NCI-H446 (cell line): ENCODE results near the gene CDC25B.
"Not testable (repeated sequence)": the region's sequence is repeated elsewhere in the genome, so short reads cannot be mapped to it uniquely, and the experiment has no call there.

Experiments used
- DNase-seq, 2 experiments: peaks; one replicate each; lab custom pipeline; 2025; lab: John Stamatoyannopoulos, UW

The CDC25B gene

DNA sequence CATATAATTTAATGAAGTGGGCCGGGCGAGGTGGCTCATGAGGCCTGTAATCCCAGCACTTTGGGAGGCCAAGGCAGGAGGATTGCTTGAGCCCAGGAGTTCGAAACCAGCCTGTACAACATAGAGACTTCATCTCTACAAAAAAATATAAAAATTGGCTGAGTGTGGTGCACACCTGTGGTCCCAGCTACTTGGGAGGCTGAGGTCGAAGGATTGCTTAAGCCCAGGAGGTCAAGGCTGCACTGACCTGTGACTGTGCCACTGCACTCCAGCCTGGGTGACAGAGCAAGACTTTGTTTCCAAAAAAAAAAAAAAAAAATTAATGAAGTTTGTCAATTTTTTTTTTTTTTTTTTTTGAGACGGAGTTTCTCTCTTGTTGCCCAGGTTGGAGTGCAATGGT, 33.8 kb downstream of the CDC25B start:
- not testable (repeated sequence) for DNase-seq

DNA sequence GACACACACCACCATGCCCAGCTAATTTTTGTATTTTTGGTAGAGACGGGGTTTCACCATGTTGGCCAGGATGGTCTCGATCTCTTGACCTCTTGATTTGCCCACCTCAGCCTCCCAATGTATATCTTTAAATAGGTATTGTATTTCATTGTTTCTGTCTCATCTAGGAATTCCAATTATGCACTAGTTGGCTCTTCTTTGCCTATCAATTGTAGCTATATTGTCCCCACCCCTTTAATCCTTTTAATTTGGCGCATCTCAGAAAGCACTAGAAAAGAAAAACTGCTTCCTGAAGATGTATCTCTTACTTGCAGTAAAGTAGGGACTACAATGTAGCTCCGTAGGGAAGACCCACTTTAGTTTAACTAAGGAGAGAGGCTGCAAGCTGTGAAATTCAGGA, 40.0 kb downstream of the CDC25B start:
- no peak for DNase-seq

DNA sequence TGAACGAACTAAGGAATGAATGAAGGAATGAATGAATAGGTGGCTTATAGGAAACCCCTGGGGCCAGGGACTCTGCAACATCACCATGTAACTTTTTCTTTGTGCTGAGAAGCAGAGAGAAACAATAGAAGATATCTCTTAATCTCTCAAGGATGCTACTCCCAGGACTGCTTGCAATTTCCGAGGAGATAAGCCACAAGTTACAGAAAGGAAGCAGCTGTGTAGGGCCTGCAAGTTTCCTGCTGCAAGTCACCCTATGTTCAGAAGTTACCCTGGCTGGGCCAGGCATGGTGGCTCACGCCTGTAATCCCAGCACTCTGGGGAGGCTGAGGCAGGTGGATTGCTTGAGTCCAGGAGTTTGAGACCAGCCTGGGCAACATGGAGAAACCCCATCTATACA, 43.2 kb downstream of the CDC25B start:
- DNase-seq: no peak

DNA sequence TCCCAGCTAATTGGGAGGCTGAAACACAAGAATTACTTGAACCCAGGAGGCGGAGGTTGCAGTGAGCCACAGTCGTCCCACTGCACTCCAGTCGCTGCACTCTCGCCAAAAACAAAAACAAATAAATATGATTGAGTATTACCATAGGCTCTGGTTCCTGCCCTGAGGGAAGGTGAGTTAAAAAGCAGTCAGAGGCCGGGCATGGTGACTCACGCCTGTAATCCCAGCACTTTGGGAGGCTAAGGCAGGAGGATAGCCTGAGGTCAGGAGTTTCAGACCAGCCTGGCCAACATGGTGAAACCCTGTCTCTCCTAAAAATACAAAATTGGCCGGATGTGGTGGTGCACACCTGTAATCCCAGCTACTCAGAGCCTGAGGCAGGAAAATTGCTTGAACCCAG, 44.1 kb downstream of the CDC25B start:
- DNase-seq: not testable (repeated sequence)

DNA sequence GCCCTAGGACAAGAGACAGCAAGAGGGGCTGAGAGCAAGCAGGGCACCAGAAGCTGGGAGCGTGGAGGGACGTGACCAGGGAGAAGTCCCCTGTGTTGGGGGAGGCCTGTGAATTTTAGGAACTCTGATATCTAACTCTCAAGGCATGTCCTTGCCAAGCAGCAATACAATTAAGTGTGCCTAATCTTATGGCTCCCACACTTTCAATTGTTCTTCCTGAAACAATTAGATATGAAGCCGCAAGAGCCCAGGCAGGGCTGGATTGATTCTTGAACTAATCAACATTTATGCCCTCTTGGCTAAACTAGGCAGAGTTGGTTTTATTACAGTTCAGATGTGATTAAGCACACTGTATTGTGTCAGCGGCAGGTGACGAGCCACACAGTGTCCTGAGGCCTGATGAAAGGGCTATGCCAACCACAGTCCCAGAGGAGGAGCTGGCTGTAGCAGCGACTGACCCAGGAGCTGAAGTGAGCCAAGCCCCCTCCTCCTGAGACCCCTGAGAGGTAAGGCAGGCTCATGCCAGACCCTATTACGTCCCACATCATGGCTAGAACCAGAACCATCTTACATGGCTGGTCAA, 46.3 kb downstream of the CDC25B start:
- no peak for DNase-seq

DNA sequence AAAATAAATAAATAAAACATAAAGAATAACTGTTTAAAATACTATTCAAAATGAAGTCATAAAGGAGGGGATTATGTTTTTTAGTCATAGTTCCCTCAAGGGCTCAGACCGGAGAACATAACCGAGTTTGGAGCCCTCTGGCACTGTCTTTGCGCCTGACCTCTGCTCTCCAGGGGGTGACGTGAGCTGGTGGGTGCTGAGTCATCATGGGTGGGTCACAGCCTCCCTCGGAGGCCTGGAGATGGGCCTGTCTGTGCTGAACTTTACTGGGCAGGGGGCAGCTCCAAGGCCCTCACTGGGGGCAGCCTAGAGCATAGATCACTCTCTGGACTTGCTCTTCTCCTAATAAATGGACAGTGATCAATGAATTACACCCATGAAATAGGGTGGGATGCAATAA, 47.4 kb downstream of the CDC25B start:
- no peak for DNase-seq

DNA sequence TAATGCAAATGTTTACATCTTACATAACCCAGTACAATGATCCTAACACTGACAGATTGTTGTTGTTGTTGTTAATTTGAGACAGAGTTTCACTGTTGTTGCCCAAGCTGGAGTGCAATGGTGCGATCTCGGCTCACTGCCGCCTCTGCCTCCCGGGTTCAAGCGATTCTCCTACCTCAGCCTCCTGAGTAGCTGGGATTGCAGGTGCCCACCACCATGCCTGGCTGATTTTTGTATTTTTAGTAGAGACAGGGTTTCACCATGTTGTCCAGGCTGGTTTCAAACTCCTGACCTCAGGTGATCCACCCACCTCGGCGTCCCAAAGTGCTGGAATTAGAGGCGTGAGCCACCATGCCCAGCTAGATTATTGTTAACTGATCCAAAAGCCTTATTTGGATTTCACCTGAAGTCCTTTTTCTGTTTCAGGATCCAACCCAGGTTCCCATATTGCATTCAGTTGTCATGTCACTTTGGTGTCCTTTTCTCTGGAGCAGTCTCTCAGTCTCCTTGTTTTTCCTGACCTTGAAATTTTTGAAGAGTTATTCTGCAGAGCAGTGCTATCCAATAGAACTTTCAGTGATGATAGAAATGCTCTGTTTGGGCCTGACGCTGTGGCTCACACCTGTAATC, 48.0 kb downstream of the CDC25B start:
- not testable (repeated sequence) for DNase-seq

DNA sequence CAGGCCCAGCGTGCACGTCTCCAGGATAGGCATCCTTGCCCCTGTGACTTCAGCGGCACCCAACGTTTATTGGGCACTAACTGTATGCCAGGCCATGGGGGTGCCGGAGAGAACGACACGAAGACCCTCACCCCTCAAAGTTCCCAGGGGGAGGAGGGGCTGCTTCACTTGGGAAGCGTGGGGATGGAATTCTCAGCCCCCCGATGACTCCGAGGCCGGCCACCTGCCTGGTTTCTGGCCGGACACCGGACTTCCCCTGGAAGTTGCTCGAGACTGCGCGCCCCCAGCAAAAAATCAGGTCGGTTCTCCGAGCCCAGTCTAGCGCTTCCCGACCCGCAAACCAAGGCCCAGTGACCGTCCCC, 50.2 kb downstream of the CDC25B start:
- no peak for DNase-seq

DNA sequence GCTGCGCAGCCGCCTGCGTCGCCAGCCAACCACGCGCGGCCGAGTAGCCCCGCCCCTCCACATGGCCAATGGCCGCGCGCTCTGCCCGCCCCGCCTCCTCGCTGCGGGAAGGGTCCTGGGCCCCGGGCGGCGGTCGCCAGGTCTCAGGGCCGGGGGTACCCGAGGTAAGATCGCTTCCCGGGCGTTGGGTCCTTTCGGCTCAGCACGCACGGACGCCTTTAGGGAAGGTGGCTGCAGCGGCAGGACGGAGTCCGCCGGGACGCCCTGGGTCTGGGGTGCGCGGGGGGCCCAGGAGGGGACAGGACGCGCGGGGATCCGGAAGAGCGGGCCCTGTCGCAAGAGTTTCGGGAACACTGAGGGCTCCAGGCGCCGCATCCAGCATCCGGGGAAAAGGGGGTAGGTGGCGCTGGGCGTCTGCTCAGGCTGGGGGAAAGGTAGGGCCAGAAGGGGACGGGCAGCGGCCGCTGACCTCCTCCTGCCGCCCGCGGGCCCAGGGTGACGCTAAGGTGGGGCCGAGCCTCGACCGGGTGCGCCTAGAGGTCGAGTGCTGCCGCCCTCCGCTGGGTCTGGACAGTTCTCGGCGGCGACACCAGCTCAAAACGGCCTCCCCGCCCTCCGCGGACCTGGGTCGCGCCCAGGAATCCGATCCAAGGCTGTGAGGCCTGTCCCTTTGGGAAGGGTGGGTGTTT, 50.8 kb downstream of the CDC25B start, which contains the start of gene MAVS:
TSS of gene MAVS (plus strand) at position 95 of the 689 bp plus-strand sequence. CDS start 7,791 bp downstream, outside the sequence.
- DNase-seq: peak; percentile 55 to 87

DNA sequence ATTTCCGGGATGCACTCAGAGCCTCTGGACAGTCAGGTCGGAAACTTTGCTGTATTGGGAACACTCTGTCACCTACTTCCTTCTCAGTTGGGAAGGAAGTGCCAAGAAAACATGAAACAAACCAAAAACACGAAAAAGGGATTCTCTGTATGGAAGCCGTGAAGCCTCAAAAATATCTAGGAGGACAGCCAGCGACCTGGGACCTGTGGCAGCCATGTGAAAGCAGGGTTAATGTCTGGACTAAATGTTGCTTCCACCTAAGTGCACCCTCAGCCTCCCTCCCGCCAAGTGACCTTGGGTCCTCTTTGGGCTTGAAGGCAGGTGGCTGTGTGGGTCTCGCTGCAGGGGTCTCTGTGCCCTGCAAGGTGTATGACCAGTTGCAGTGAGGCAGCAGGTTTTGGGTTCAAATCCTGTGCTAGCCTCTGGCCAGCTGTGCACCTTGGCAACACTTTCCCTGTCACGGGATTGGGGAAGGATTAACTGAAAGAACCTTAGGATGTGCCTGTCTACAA, 51.4 kb downstream of the CDC25B start:
- no peak for DNase-seq

DNA sequence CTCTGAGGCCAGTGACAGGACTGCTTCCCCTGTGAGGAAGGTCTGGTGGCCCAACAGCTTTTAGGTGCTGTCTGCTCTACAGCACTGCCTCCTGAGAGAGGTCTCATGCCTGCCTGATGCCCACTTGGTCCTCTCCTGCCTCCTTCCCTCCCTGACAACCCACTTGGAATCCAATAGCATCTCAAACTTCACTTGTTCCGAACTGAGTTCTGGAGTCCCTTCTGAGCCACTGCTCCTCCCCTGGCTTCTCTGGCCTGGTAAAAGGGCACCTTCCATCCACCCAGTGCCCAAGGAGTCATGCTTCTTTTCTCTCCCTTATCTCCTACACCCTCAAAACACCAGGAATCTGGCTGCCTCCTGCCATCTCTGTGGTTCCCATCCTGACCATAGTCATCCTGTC, 52.5 kb downstream of the CDC25B start:
- no peak for DNase-seq

DNA sequence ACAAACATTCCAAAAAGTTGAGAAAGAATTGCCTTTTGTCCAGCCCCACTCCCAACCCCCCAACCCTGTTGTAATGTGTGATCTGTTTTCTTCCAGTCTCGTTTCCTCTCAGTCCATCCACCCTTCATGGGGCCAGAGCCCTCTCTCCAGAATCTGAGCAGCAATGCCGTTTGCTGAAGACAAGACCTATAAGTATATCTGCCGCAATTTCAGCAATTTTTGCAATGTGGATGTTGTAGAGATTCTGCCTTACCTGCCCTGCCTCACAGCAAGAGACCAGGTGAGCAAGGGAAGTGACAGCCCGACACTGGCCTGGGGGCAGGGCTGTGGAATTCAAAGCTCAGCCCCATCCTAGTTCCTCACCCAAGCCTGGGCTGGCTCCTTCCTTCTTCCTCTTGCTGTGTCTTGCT, 58.4 kb downstream of the CDC25B start:
- no peak for DNase-seq
